ENCODE measurements around the gene SLC13A4.
A peak's percentile ranks its signal among the peaks of the same experiment; 100 is the strongest.
"Not testable (repeated sequence)": the region's sequence is repeated elsewhere in the genome, so short reads cannot be mapped to it uniquely, and the experiment has no call there.

Gene SLC13A4, protein sequence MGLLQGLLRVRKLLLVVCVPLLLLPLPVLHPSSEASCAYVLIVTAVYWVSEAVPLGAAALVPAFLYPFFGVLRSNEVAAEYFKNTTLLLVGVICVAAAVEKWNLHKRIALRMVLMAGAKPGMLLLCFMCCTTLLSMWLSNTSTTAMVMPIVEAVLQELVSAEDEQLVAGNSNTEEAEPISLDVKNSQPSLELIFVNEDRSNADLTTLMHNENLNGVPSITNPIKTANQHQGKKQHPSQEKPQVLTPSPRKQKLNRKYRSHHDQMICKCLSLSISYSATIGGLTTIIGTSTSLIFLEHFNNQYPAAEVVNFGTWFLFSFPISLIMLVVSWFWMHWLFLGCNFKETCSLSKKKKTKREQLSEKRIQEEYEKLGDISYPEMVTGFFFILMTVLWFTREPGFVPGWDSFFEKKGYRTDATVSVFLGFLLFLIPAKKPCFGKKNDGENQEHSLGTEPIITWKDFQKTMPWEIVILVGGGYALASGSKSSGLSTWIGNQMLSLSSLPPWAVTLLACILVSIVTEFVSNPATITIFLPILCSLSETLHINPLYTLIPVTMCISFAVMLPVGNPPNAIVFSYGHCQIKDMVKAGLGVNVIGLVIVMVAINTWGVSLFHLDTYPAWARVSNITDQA

DNA sequence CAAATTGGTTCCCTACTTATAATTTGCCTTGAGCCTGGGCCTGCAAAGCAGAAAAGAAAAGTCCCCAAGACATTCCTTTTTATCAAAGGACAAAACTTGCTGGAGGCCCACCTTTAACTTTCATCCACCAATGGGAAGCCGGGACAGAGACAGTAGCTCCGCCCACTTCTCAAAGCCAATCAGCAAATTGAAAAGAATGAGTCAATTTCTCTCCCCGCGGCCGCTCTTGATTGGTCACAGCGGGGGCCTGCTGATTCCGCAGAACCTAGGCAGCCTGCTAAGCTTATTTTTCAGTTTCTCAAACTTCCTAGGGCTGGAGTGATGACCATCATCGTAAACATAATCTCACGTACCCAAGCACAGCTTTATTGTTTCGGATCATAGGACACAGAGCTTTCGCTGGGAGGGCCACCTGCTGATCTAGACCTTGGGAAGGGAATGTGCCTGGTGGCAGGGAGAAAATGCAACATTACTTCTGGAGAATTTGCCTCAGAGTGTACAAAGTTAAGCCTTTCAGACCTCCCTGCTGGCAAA is at the start of gene SLC13A4:
TSS of gene SLC13A4 (minus strand) at position 51 of the 534 bp plus-strand sequence. CDS start 690 bp downstream, outside the sequence.
- DNase-seq = no peak

DNA sequence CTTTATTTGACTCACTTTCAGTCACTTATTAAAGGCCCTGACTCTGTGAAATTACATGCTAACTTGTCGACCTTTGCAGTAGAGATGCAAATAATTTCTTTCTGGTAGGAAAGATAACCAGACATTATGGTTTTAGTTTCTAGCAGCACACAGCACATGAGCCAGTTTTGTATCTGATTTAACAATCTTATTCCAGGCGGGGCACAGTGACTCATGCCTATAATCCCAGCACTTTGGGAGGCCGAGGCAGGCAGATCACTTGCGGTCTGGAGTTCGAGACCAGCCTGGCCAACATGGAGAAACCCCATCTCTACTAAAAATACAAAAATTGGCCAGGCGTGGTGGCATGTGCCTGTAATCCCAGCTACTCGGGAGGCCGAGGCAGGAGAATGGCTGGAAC is 47.9 kb upstream of the SLC13A4 start:
- not testable (repeated sequence) for DNase-seq

DNA sequence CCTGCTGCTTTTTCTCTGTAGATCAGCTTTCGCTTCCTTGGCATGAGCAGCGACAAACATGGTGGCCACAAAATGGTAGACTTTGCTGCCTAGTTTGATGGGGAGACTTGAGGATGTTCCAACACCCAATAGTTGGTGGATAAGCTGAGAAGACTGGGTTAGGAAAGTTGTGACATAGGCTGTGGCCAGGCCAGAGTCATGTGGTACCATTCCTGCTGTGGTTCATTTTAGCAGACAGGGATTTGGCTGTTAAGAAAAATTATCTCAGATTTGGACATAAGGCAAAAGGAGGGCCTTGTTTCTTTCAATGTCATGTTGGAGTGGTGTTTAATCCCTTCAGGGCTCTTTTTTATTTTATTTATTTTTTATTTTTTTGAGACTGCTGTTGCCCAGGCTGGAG is 47.2 kb upstream of the SLC13A4 start:
- no peak for DNase-seq

DNA sequence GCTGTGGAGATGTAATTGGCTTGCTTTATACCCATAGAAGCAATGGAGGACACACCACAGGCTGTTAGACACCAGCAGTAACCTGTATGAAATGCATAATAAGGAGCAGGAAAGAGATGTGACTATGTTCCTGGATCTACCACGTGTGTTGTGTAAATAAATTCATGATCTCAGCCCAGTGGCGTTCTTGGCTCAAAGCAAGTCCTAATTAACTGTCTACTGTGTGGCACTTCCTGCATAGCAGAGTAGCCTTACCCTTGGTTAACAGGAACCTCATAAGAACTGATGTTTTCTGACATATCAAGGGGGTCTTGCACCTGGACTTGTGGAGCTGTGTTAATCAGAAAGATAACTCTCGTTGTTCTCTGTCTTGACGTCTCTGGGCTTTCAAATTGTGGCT is 46.3 kb upstream of the SLC13A4 start:
- DNase-seq = peak; percentile 77

DNA sequence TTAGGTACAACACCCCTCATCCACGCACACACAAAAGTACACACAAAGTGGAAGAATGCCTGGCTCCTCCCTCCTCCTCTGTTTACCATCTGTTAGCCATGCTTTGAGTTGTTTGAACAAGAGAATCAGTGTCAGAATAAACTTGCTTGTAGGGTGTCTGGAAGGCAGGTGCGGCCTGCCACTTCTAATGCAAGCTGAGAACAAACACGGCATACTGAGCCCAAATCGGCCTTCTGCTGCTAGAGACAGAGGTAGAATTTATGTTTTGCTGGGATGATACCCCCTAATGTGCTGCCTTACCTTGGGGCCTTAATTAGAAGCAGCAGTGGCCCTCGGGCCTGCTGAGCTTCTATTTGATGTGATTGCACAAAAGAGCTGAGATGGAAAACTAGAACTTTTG is 45.5 kb upstream of the SLC13A4 start:
- no peak for DNase-seq

DNA sequence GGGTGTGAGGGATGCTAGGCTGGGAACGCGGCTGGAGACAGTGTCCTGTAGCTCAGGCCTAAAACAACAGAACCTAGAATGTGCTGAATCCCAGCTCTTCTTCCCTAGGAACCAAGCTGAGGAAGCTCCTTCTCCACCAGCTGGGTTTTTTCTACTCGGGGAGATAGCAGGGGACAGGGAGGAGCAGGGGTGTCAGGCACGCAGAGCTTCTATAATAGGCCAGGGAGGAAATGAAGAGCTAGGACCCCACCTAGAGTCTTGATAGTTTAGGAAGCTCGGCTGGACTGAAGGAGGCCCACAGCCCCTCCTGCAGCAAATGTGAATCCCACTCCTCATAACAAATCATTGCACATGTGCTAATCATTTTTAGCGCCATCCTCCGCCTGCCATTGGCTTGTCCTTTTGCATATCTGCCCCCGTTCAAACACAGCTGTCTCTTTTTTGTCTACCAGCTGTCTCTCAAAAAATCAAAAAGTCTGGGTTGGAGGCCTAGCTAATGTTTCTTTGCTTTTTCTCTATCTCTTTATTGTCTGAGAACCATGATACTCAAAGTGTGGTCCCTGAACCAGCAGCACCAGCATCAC is 44.7 kb upstream of the SLC13A4 start:
- DNase-seq = no peak

DNA sequence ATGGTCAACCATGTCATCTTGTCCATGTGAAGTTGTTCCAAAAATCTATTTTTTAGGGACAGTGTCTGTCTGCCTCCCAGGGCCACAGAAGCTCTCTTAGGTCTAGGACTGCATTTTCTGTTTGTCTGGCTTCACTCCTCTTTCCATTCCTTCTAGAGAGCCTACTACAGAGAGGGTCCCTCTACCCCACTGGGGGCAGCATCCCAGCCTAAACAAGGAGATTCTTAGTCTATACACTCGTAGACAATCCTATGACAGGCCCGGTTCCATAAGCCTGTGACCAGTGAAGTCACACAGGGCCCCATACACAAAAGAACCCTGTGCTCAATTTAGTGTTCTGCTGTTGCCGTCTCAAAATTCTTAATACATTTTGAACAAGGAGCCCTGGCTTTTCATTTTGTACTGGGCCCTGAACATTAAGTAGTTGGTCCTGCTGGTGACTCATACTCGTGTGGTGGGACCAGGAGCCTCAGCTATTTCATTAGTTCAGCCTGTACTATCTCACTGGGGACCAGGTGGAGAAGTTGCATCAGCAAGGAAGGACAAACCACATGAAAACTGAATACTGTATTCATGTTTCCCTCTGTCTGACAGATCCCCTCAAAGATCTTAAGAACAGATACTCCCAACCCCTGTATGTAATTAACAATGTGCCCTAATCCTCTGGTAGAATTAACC is 44.1 kb upstream of the SLC13A4 start:
- DNase-seq = no peak

DNA sequence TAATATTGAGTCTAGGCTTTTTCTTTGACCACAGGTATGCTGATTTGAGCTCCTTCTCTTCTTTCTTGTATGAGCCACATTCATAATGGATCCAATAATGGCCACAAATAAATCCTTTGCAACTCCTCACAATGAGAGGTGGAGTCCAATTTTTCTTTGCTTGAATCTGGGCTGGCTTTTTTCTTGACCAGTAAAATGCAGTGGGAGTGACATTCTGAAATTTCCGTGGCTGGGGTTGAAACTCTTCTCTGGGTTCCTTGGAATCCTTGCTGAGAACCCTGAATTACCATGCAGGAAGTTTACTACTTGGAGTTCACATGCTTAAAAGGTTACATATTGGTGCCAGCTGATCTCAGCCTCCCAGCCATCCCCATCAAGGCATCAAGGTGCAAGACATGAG is 43.1 kb upstream of the SLC13A4 start:
- no peak for DNase-seq

DNA sequence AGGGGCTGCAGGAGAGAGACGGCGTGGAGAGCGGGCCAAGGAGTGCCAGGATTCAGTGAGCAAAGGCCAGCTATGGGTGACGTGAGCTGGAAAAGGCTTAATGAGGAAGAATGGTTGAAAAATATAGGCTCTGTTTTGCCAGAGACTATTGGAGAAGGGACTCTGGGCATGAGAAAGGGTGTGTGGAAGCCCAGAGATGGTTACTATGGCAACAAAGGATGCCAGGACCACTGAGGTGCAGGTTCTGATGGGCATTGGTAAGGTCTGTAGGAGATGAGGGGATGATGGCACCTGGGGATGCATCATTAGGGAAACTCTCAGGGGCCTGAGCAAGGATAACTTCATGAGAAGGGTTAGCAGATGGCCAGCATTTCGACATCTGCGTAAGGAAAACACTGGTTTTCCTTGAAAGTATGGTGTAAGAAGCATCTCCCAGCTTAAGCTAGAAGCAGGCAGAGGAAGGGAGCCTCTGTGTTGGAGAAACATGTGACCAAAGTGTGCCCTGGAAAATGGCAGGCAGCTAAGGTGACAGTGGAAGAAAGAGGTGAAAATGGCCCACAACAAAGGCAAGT is 42.2 kb upstream of the SLC13A4 start:
- DNase-seq = no peak

DNA sequence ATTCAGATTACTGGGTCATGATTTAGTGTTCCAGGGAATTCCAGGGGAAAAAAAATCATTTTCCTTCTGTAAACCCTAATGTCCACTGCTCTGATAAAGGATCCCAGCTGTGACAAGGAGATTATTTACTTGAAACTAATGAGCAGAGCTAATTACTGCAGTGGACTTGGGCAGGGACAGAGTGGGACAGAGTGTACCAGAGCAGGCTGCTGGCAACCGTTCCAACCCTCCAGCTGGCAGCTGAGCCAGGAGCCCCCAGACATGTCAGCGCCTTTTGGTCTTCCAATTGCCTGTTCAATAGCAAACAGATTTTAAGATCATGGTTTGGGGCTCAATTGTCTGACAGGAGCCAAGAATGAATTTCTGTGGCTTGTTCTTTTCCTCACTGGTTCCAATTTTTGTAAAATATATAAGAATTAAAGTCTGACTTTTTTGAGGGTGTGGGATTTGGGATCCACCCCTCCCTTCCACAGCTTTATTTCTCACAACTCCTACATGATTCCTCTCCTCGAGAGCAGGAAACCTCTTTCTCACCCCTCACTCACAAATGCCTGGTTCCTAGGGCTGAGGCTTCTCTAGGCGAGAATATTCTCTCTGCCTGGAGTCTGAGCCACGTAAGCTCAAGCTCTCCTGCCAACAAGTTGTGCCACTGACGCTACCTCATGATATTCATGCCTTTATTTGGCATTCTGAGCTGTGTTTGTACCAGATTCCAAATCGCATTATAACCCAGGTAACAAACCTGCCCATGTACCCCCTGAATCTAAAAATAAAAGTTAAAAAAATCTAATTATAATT is 41.2 kb upstream of the SLC13A4 start:
- DNase-seq = no peak

DNA sequence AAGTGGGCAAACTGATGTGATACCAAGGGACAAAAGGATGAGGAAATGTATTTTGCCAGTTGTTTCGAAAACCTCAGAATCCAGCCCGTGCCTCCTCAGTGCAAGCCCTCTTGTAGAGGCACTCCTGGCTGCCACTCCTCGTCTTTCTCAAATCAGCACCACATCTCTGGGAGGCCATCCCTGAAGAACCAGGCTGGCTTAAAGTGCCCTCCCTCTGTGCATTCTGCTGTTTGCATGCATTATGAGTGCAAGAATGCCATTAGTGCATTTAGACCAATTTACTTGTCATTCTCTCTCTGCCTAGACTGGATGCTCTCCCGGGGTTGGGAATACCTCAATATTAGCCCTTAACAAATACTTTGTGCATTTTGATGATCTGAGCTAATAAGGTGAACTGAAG is 40.5 kb upstream of the SLC13A4 start:
- DNase-seq = no peak

DNA sequence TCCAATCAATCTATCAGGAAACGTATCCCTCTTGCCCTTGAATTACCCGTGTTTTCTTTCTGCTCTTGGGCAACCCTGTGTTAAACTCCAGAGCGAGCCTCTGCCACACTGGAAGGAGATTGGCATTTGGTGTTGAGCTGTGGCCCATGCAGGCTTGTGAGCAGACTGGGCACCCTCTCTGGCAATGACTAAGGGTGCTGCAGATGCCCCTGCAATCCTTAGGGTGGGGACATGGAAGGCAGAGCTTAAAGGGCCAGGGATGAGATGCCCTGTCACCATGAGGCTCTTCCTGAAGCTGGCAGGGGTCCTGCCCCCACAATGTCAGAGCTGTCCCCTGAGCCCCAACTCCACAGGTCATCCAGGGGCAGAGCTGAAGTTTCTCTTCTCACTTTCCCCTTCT is 40.1 kb upstream of the SLC13A4 start:
- DNase-seq = no peak

DNA sequence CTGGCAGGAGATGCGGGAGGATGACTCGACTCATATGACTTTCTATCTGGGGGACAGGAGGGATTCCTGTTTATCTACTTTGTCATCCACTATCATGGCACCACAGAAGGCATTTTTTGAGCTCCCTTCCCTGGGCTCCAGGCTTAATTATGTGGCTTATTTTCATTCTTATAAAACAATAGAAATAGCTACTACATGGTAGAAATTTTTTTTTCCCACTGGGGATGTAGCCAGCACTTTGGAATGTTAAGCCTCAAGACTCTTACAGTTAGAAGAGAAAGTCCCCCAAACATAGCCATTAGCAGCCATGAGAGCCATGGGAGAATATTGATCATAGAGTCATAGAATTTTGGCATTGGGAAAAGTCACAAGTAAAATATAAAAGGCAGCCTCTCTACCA is 35.3 kb upstream of the SLC13A4 start:
- DNase-seq = no peak

DNA sequence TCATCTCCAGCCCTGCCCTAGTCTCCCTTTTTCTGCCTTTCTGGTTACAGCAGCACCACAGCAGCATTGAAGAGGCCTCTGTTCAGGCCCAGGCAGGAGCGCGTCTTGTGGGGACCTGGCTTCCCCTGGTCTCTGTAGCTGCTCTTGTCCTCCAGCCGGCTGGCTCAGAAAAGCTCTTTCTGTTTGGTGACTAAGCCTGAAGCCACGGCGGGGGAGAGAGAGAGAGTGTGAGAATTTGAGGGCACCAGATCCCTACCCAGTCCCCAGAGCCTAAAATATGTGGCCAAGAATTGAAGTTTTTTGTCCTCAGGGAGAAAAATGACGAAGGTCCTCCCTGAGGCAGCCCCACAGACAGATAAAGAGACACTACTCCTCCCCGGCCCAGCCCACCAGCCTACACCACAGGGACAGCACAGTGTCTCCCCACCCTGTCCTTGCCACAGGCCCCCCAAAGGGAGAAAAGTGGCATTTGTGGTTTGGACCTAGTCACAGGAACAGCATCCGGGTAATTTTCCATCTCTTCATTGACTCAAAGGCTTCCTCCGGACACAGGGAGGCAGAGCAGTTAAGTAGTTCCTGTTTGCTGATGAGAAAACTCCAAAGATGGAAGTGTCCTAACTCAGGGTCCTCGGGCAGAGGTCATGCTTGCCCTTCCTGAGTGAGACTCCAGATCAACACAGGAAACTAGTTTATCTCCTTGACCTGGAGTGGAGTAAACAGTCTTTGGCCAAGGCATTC is 33.9 kb upstream of the SLC13A4 start:
- DNase-seq = no peak

DNA sequence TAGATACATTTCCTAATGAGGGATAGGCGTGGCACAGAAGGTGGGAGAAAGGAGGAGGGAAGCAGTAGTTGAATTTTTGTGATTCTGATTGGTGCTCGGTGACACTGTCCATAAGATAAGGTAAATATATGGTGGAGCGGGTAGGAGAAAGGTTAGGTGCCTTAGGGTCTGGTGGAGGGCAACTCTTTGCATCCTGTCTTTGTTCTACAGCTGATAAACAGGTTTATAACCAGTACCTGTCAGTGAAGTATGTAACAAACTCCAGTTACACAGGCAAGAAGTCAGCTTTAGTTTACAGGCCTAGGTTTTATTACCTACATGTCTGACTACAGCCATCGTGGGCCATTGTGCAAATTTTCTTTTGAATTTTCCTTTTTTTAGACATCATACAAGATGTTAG is 31.5 kb upstream of the SLC13A4 start:
- no peak for DNase-seq

DNA sequence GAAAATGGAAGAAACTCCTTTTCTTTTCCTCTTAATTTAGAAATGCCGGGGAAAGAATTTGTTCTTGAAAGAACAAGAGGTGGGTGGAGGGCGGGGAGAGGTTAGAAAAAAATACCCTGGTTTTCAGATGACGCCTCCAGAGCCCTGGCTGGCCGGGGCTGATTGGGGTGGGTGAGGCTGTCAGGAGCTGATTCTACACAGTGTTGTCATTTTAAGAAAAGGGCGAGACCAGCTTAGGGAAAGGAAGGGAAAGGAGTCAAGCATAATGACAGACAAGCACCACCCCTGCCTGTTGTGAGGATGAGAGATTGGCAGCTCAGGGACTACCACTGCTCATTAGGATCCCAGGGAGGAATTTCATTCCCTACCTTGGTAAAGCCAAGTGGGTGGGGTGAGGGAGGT is 30.5 kb upstream of the SLC13A4 start:
- no peak for DNase-seq

DNA sequence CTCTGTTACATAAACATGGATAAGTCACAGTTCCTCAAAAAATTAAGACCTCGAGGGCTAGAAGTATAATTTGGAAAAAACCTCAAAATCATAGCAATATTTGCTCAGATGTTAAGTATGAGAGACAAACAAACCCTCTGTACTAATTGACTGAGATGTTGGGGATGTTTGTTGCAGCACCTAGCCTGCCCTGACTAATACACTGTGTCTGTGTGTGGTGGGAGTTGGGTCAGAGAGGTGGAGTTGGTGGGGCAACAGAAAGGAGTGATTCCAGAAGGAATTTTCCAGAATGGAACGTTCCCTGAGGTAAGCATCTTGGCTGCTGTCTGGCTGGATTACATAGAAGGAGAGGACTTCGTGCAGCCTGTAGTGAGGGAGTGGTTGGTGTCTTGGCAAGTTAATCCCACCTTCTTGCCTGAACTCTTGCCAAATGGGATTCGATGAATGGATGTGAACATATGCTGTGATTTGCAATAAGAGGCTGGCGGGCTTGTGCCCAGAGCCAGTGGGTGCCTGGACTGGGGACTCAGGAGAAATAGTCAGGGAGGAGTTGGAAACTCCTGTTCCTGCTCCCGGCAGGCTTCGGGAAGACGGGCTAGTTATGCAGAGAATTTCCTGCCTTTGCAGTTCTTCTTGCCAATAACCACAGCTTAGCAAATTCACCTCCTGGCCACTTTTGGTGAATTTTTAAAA is 29.9 kb upstream of the SLC13A4 start:
- no peak for DNase-seq

DNA sequence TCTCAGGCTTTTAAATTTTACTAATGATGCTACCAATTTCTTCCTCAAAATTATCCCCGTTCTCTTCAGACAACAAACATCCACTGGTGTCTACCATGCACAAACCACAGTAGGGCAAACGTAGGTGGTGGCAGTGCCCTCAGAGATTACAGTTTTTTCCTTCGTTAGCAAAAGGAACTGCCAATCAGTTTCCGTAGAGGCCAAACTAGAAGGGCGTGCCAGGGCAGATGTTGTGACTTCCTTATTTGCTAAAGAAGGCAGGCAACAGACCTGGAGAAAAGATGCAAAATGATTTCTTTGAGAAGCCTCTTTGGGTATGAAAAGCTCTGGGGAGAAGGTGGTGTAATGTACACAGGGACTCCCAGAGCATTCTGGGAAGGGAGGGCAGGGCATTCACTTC is 28.2 kb upstream of the SLC13A4 start:
- DNase-seq = no peak

DNA sequence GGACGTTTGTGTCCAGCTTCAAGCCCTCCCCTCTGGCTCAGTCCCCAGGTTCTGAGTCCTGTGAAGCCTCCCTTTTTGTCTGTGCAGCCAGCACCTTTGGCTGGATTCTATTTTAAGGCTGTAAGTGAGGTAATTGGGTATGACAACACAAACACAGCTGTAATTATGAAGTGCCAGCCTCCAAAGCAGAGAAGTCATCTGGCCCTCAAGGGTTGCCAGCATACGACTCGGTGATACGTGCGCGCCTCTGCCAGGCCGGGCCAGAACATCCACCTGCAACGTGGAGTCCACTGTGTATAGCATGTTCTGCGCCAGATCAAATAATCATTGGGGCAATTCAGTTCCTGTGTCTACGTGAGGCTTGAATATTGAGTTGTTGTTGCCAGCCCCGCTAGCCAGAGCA is 27.4 kb upstream of the SLC13A4 start:
- DNase-seq = no peak

DNA sequence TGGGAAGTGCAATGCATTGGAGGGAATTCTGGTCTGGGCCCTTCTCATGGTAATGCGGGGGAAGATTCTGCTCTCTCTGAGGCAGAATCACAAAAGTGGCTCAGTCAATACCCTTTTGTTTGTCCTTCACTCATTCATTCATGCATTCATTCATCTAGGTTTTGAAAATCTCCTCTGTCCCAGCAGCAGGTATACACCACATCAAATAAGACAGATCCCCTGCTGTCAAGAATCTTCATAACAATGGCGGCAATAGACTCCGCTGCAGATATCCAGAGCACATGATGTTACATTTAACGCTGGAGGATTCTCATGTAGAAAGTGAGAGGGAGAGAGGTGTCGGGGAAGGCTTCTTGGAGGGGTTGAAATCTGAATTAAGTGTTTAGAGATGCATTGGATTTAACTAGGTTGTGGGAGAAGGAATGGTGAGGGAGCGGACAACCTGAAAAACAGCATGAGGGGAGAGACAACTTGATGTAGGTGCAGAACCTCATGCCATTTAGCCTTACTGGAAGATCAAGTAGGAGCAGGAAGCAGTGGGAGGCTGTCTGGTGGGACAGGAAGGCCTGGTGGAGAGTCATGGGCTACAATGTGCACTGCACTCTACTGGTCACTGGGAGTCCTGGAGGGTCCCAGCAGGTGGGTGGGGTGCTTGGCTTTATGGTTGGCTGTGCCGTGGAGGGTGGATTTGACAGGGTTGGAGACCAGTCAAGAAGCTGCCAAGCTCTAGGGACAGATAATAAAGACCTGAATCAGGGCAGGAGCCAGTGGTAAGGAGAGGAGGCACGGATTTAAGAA is 25.8 kb upstream of the SLC13A4 start:
- no peak for DNase-seq

Data from kidney glomerular epithelial cell (primary cell).